EL (cell line): Measurements from ENCODE around the gene VWF.
"Not testable (repeated sequence)": the region's sequence is repeated elsewhere in the genome, so short reads cannot be mapped to it uniquely, and the experiment has no call there.

Source experiments
- DNase-seq: peaks from one replicate; pipeline ENCODE4 v3.0.0-alpha.2; 2016

VWF gene

GRCh38 chr12:6143303-6143675 is 18.8 kb upstream of the VWF start:
- no peak for DNase-seq

- DNase-seq = not testable (repeated sequence)
Measured at GRCh38 chr12:6142368-6143302, 18.2 kb upstream of the VWF start.

- DNase-seq = not testable (repeated sequence)
Measured at GRCh38 chr12:6141731-6142367, 17.4 kb upstream of the VWF start.

- DNase-seq = no peak
Measured at GRCh38 chr12:6140651-6141447, 16.4 kb upstream of the VWF start.

- no peak for DNase-seq
Measured at GRCh38 chr12:6135071-6135470, 10.6 kb upstream of the VWF start.

- DNase-seq = no peak
Measured at GRCh38 chr12:6133642-6134041, 9.2 kb upstream of the VWF start.

GRCh38 chr12:6132496-6132895 is 8.0 kb upstream of the VWF start:
- DNase-seq = no peak

GRCh38 chr12:6125310-6125608 is 789 bp upstream of the VWF start:
- DNase-seq = no peak

- DNase-seq = no peak
Measured at GRCh38 chr12:6123258-6123657, 1.2 kb downstream of the VWF start.

GRCh38 chr12:6122201-6122600 is 2.3 kb downstream of the VWF start:
- no peak for DNase-seq

- DNase-seq = no peak
Measured at GRCh38 chr12:6120796-6121473, 3.5 kb downstream of the VWF start.

- DNase-seq = no peak
Measured at GRCh38 chr12:6118891-6119568, 5.4 kb downstream of the VWF start.

GRCh38 chr12:6116471-6117021 is 7.9 kb downstream of the VWF start:
- peak; percentile 58 for DNase-seq

GRCh38 chr12:6115389-6115788 is 9.1 kb downstream of the VWF start:
- no peak for DNase-seq

- DNase-seq = no peak
Measured at GRCh38 chr12:6114476-6114870, 10.0 kb downstream of the VWF start.

GRCh38 chr12:6113691-6114475 is 10.6 kb downstream of the VWF start:
- no peak for DNase-seq

GRCh38 chr12:6112004-6112403 is 12.5 kb downstream of the VWF start:
- DNase-seq = no peak

GRCh38 chr12:6110006-6110405 is 14.5 kb downstream of the VWF start:
- DNase-seq = no peak

GRCh38 chr12:6106218-6106617 is 18.3 kb downstream of the VWF start:
- no peak for DNase-seq

GRCh38 chr12:6104842-6105241 is 19.6 kb downstream of the VWF start:
- DNase-seq = no peak

- peak; percentile 40 for DNase-seq
Measured at GRCh38 chr12:6104027-6104426, 20.4 kb downstream of the VWF start.
